GM12875 (cell line): ENCODE data around the gene RSPO3.

Experiments used
- H3K4me3 ChIP-seq: one replicate; pipeline ENCODE4 v1.5.1; 2011; ENCODE audit warnings: low read depth, low read length, control low read depth
- TF ChIP-seq, protein P1 (sequence below): IDR thresholded peaks from 2 replicates; pipeline ENCODE4 v1.5.1; 2011; ENCODE audit warnings: low read depth, mild to moderate bottlenecking, control low read depth, inconsistent platforms, low read length, moderate library complexity, borderline replicate concordance; ENCODE audit not compliant: insufficient read depth

RSPO3 gene

DNA sequence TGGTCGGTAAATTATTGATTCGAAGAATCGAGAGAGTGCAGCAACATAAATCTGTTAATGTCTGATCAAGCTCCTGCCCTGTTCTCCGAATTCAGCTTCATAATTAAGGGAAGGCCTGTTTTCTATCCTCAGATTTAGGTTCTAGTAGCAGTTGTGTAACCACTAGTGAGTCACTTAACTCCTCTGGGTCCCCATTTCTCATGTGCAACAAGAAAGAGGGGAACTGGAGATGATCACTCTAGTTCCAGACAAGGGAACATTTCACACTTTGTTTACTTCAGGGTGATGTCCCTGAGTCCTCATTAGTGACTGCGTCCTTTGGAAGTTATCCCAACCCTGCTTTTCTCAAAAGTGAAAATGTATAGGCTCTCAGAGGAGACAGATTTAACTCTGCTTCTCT, 80.1 kb downstream of the RSPO3 start:
- H3K4me3 ChIP-seq, result no peak overlapping the region
- TF ChIP-seq, protein P1, sequence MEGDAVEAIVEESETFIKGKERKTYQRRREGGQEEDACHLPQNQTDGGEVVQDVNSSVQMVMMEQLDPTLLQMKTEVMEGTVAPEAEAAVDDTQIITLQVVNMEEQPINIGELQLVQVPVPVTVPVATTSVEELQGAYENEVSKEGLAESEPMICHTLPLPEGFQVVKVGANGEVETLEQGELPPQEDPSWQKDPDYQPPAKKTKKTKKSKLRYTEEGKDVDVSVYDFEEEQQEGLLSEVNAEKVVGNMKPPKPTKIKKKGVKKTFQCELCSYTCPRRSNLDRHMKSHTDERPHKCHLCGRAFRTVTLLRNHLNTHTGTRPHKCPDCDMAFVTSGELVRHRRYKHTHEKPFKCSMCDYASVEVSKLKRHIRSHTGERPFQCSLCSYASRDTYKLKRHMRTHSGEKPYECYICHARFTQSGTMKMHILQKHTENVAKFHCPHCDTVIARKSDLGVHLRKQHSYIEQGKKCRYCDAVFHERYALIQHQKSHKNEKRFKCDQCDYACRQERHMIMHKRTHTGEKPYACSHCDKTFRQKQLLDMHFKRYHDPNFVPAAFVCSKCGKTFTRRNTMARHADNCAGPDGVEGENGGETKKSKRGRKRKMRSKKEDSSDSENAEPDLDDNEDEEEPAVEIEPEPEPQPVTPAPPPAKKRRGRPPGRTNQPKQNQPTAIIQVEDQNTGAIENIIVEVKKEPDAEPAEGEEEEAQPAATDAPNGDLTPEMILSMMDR, result no peak

DNA sequence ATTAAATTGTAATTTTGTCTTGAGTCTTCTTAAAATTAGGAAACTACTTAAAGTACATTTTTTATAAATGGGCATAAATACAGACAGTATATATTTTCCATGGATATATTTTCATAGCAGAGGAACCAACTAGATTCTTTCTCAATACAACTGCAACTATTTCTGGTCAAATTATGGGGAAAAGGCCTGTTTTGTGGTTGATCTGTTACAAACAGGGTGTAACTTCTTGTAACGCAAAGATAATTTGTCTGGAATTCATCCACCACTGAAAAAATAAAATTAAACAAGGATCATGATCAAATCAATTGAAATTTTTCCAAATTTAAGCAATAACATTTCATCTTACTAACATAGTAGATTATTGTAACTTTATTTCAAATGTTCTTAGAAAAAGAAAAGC, 81.0 kb downstream of the RSPO3 start:
- TF ChIP-seq, protein P1, result no peak
- no peak overlapping the region for H3K4me3 ChIP-seq

DNA sequence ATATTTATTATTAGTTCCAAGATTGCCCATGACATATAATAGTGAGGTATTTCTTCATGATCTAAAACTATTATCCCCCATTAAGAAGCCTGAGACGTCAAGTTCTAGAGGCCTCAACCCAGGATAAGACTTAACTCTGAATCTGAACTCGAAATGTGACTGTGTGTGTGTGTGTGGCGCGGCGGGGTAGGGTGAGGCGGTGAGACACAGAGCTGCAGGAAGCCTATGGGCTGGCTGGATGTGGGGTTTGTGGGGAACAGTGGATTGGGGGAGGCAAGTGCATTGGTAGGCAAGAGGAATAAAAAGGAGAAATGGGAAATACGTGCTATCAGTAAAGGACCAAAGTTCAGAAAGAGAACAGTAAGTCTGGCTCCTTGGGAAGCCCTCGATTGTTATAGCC, 81.6 kb downstream of the RSPO3 start:
- H3K4me3 ChIP-seq, result no peak overlapping the region
- TF ChIP-seq, protein P1, result no peak

DNA sequence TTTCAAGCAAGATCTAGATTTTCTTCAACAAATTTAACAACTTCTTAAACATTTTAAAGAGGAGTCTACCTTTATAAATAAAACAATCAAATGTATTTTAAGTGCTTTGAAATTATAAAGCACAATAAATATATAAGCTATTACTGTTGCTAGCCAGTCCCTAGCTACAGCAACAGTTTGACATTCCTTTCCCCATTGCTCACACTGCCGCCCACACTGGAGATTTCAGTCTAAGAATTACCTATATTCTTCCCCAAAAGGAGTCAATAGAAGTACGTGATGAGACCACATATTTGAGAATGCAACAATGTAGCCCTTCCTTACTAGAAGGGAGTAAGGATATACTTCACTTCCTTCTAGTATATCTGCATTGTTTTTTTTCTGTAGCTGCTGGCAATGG, 82.8 kb downstream of the RSPO3 start:
- TF ChIP-seq, protein P1, result no peak
- no peak overlapping the region for H3K4me3 ChIP-seq

DNA sequence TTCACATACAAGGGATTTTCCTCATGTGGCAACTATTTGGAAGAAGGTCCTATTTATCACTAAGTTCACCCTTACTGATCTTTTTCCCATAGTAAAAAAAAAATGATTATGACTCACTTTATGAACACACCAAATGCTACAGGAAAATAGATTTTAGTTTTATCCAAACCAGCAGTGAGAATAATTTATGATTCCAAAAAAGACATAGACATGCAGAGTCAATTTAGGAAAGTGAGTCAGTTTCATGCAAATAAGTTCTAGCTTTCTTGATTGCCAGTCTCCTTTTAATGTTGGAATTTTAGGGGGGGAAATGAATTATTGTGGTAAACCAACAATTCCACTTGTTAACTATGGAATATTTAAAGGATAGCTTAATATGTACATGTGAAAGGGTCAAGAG, 84.2 kb downstream of the RSPO3 start:
- H3K4me3 ChIP-seq, result no peak overlapping the region
- TF ChIP-seq, protein P1, result no peak

DNA sequence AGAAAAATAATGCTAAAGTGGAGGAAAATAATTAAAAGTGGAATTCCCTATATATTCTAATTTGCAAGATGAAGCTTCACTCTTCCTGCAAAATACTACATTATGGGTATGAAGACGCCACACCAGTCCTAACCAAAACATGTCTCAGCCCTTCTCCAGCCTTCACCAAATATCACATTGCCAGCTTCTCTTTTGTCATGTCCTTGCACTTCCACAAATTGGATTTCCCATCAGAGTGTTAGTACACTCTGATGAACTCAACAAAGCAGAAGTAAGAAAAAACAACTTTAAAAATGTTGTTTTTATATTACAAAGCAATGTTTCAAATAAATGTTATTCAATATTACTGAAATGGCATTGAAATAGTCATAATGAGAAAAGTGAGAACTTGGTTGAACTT, 85.8 kb downstream of the RSPO3 start:
- TF ChIP-seq, protein P1, result no peak
- H3K4me3 ChIP-seq, result no peak overlapping the region

DNA sequence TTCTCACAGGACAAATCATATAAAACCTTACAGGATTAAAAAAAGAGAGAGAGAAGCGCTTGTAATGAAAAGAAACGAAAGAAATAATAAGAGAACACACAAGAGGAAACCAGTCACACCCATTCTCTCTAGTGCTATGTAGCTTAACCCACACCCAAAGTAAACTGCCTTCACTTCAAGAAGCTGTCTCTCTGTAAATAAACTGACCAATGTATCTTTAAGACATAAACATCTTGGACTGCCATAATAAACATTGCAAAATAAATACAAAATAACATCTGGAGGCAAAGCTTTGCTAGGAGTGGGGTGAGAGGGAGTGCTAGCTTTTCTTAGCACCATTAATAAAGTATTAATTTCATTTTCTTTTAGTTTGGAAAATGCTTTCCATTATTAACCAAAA, 86.6 kb downstream of the RSPO3 start:
- TF ChIP-seq, protein P1, result no peak
- H3K4me3 ChIP-seq, result no peak overlapping the region
